NOMO-1 (cell line): ENCODE results near the gene AMDHD2.
"Not testable (repeated sequence)": the region's sequence is repeated elsewhere in the genome, so short reads cannot be mapped to it uniquely, and the experiment has no call there.

Source experiments
- DNase-seq, 2 experiments: peaks; one replicate each; lab custom pipeline; 2025; ENCODE audit not compliant: unreplicated experiment in 2 of 2; lab: John Stamatoyannopoulos, UW

AMDHD2 gene

DNA sequence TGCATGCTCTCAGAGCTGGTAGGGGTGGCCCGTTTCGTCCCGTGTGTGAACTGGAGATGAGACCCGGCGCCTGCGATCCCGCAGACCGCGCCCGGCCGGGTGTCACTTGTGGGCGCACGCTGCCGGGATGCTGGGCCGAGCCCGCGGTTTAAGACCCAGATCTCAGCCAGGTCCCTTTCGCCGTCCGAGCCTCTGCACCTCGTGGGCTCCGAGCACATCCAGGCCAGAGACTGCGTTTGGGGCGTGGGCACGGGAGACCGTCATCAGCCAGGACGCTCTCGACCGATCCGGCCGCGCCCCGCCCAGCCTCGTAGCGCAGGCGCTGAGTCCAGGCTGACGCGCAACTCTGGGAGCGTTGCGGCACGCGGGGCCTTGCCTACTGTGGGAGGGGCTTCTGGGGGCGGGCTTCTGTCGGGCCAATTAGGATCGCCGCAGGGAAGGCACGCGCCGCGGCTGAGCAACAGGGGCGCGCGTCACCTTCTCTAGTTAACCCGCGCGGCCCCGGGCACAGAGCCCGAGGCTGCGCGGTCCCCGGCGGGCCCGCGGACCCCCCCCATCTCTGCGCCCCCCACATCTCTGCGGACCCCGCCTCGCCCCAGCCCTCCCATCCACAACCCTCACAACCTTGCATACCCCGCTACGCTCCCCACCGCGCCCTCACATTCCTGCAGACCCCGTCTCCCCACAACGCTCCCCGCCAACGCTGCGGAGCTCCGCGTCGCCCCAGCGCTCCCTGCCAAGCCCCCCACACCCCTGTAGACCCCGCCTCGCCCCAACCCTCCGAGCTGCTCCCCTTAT is 11.7 kb downstream of the AMDHD2 start:
- DNase-seq = peak; percentile 97 to 99

DNA sequence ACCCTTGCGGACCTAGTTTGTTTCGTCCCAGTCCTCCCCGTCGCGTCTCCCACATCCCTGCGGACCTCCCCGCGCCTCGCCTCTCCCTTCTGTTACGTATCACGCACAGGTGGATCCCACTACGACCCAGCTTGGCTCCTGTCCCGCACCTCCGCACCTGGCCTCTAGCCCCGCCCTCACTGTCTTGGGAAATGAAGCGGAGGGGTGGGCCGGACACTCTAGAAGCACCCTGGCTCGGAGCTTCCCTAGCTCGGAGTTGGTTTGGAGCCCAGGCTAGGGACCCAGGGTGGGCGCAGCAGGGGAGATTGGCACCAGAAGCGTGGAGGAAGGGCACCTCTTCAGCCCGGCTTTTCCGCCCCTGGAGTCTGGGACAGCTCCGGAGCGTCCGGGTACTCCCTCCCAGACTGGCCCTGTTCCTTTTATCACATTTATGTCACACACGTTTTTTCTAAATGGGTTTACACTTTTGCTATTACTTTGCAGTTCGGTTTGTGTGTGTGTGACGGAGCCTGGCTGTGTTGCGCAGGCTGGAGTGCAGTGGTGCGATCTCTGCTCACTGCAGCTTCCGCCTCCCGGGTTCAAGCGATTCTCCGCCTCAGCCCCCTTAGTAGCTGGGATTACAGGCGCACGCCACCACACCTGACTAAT is 12.4 kb downstream of the AMDHD2 start:
- peak; percentile 34 to 49 for DNase-seq

GRCh38 chr16:2533142-2533755 is 13.1 kb downstream of the AMDHD2 start:
- not testable (repeated sequence) for DNase-seq

DNA sequence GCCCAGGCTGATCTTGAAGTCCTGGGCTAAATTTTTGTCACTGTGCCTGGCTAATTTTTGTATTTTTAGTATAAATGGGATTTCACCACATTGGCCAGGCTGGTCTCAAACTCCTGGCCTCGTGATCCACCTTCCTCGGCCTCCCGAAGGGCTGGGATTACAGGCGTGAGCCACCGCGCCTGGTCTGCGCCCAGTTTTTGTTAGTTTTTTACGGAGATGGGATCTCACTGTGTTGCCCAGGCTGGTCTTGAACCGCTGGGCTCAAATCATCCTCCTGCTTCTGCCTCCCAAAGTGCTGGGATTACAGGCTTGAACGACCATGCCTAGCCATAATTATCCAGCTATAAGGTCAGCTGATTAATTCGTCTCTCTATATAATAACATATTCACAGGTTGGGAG is 13.7 kb downstream of the AMDHD2 start:
- no peak for DNase-seq

- not testable (repeated sequence) for DNase-seq
Measured at GRCh38 chr16:2534335-2534734, 14.2 kb downstream of the AMDHD2 start.

- peak; percentile 25 to 49 for DNase-seq
Measured at GRCh38 chr16:2535625-2536013, 15.4 kb downstream of the AMDHD2 start.

DNA sequence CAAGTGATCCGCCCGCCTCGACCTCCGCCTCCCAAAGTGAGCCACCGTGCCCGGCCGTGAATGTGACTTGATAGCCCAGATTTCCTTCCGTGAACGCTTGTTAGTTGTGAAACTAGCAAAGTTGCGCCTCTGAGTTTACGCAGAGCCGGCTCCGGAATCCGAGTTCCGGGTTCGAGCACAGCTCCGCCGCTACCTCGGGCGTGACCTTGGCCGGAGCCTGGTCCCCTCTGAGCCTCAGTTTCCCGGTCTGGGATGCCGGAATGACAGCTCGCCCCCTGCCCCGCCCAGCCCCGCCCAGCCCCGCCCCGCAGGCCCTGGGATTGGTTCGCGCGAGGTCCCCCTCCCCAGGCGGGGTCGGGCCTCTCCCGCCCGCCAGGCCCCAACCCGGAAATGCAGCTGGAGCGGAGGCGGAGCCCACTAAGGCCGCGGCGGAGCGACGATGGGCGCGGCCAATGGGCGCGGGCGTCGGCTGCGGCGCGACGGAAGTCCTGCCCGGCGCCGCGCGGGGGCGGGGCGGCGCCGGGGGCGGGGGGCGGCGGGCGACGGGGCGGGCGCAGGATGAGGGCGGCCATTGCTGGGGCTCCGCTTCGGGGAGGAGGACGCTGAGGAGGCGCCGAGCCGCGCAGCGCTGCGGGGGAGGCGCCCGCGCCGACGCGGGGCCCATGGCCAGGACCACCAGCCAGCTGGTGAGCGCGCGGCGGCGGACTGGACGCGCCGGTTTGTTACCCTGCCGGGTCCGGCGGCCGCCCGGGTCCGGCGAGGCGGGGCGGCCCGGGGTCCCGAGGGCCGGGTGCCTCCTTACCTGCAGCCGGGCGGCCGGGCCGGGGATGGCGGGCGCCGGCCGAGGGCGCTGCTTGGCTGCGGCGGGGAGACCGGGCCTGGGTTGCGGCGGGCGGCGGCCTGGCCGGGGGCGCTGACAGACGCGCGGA is 17.5 kb downstream of the AMDHD2 start, which contains the start of gene PDPK1:
PDPK1 (plus strand) TSS at position 571 of the 929 bp plus-strand sequence; CDS start at position 663, 92 bp downstream.
- DNase-seq = peak; percentile 84 to 98

GRCh38 chr16:2539192-2539844 is 19.1 kb downstream of the AMDHD2 start:
- not testable (repeated sequence) for DNase-seq

DNA sequence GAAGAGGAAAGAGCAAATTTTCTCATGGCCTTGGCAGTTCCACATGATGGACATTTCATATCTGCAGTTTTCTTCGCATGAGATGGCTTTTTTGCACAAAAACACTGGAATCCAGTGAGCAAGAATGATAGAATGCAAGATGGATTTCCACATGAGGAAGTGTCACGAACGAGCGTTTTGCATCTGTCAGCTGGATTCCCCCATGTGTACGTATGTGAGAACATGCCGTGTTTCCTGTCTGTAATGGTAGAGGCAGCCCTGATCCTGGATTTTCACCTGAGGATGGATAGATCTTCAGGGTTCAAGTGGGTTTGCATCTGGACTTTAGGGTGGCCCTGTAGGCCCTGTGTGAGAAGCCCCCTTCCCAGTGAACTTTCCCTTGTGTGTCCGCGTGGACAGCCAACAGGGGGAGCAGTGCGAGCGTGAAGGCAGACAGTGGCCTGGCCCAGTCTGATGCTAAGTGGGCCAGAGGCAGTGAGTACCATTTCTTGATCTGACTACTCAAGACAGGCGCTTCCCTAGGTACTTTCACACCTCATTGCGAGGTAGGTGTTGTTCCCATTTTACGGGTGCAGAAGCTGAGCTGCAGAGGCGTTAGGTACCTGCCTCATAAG is 19.8 kb downstream of the AMDHD2 start:
- DNase-seq = not testable (repeated sequence)

- peak; percentile 34 to 61 for DNase-seq
Measured at GRCh38 chr16:2540912-2541311, 20.7 kb downstream of the AMDHD2 start.

DNA sequence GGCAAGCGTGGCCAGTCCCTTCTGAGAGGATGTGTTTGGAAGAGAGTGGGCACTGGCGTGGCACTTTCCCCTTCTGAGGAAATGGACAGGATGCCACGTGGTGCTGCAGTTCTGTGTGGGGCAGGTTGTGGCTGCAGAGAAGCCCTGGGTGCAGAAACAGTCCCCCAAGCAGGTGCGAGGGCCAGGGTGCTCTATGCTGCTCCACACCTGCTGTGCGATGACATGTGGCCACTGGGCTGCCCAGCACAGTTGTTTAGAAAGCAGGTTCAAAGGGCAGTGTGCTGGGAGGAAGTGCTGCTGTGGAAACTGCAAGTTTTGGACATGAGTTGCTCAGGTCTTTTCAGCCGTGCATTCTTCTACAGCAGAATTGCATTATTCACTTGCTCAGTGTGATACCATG is 21.2 kb downstream of the AMDHD2 start:
- not testable (repeated sequence) for DNase-seq

GRCh38 chr16:2543771-2544170 is 23.6 kb downstream of the AMDHD2 start:
- DNase-seq = not testable (repeated sequence)

- DNase-seq = not testable (repeated sequence)
Measured at GRCh38 chr16:2550283-2550878, 30.2 kb downstream of the AMDHD2 start.

- not testable (repeated sequence) for DNase-seq
Measured at GRCh38 chr16:2551420-2551889, 31.3 kb downstream of the AMDHD2 start.

- not testable (repeated sequence) for DNase-seq
Measured at GRCh38 chr16:2554709-2555425, 34.7 kb downstream of the AMDHD2 start.

DNA sequence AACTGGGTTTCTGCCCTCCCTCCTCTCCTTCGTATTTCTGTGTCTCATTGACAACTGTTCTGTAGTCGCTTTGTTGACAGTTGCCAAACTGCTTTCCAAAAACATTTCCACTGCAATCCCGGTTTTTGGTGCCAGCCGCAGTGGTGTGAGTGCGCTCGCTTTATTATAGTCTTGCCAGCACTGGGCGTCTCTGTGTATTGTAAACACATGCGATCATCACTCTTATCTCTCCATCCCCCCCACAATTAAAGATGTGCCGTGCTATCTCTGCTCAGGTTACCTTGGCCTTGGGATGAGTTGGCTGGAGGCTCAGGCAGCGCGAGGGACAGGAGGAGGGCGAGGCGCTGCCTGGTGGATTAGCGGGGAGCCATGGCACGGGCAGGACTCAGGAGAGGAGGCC is 37.0 kb downstream of the AMDHD2 start:
- not testable (repeated sequence) for DNase-seq

- not testable (repeated sequence) for DNase-seq
Measured at GRCh38 chr16:2560131-2560797, 40.1 kb downstream of the AMDHD2 start.

GRCh38 chr16:2560798-2561133 is 40.6 kb downstream of the AMDHD2 start:
- not testable (repeated sequence) for DNase-seq
